ENCODE data around the gene TMEM125.

DNA sequence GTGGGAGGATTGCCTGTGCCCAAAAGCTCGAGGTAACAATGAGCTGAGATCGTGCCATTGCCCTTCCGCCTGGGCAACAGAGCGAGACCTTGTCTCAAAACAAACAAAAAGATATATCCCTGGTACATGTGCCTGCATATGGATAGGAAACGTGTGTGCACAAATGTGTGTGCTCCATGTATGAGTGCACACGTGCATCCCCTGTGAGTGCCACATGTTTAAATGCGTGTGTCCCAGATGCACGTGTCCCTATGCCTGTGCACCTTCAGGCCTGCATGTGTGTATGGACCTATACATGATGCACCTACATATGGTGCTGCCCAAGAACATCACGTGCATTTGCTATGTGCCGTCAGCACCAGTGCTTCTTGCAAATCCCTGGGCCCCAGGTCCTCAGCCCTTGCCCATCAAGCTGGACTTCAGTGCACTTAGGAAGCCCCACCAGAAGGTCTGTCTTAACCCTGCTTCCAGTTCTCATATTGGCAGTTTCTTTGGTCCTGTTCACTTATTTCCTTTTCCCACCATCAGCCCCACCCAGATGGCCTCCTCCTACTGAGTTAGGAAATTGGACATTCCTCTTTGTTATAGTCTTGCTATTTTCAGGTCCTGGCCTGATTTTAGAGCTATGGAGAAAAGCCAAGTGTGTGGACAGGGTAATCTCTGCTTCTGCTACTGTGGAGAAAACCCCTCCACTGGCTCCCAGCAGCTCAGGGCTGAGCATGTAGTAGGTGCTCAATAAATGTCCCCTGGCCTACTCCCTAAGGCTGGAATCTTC lies 46.4 kb downstream of the TMEM125 start:
- TF ChIP-seq CTCF (IDR thresholded peaks at IDR 0.05; ENCODE audit: poor library complexity) (no peak), EZH2 (IDR thresholded peaks at IDR 0.05; ENCODE audit: borderline replicate concordance) (no peak), EZH2phosphoT487 (IDR thresholded peaks at IDR 0.05; ENCODE audit: low read depth, severe bottlenecking, unreplicated experiment) (no peak)

All from hepatocyte (in vitro differentiated cells).